CD14-positive monocyte (primary cell): ENCODE results near the gene EEIG1. TPM values are rescaled to one million over a fixed set of nuclear protein-coding genes. Genes with fewer than 3 reads are reported as not detected.

ENCODE experiments used
- DNase-seq, 3 donors: peaks; one replicate each; pipeline ENCODE4 v3.0.0-alpha.2; 2011 to 2022
- H2AFZ ChIP-seq: 2 replicates; pipeline ENCODE4 v1.6.0; 2012; ENCODE audit warnings: mild to moderate bottlenecking, low read depth, low read length, inconsistent platforms; ENCODE audit not compliant: insufficient read depth, poor library complexity, severe bottlenecking
- H3K27ac ChIP-seq, 2 donors: 1 replicate in 1 of 2; 2 replicates in 1 of 2; pipeline ENCODE4 v1.5.1; 2012 to 2013; ENCODE audit warnings: low read length in 2 of 2, control low read depth in 1 of 2, inconsistent platforms in 1 of 2, low read depth in 1 of 2, mild to moderate bottlenecking in 1 of 2
- H3K27me3 ChIP-seq, 2 donors: one replicate each; pipeline versions ENCODE4 v1.6.0 to v1.6.1; 2011 to 2013; ENCODE audit warnings: low read length in 2 of 2; ENCODE audit not compliant: control insufficient read depth in 2 of 2, insufficient read depth in 2 of 2
- H3K36me3 ChIP-seq, 2 donors: replicated peaks in 1 of 2; 1 replicate in 1 of 2; 2 replicates in 1 of 2; pipeline versions ENCODE4 v1.5.1 to v1.6.1; 2012 to 2013; ENCODE audit warnings: low read length in 2 of 2, control low read depth in 1 of 2, inconsistent platforms in 1 of 2, mild to moderate bottlenecking in 1 of 2; ENCODE audit not compliant: insufficient read depth in 2 of 2, control insufficient read depth in 1 of 2
- H3K4me1 ChIP-seq, 2 donors: 1 replicate in 1 of 2; 2 replicates in 1 of 2; pipeline versions ENCODE4 v1.5.1 to v1.6.1; 2012 to 2013; ENCODE audit warnings: low read length in 2 of 2, control low read depth in 1 of 2, inconsistent platforms in 1 of 2, mild to moderate bottlenecking in 1 of 2, moderate library complexity in 1 of 2; ENCODE audit not compliant: insufficient read depth in 2 of 2, control insufficient read depth in 1 of 2
- H3K4me2 ChIP-seq: replicated peaks from 2 replicates; pipeline ENCODE3; 2012; ENCODE audit warnings: low read length, moderate library complexity, mild to moderate bottlenecking; ENCODE audit not compliant: poor library complexity, severe bottlenecking; ENCODE audit errors: extremely low read depth
- H3K4me3 ChIP-seq, 3 experiments: fragments of 200-600 bp in 1 of 3; sonication (generic) in 1 of 3; replicated peaks in 1 of 3; 1 replicate in 2 of 3; 2 replicates in 1 of 3; pipeline ENCODE4 v1.5.1; 2011 to 2013; ENCODE audit warnings: low read length in 3 of 3, mild to moderate bottlenecking in 3 of 3, control low read depth in 2 of 3, low read depth in 2 of 3, inconsistent platforms in 1 of 3, moderate library complexity in 1 of 3
- H3K79me2 ChIP-seq: 2 replicates; pipeline ENCODE4 v1.6.0; 2012; ENCODE audit warnings: mild to moderate bottlenecking, control low read depth, inconsistent platforms, low read length, moderate library complexity; ENCODE audit not compliant: insufficient read depth
- H3K9ac ChIP-seq: 2 replicates; pipeline ENCODE4 v1.6.0; 2017; ENCODE audit warnings: low read length, mild to moderate bottlenecking; ENCODE audit not compliant: insufficient read depth, poor library complexity, severe bottlenecking
- H3K9me3 ChIP-seq, 2 donors: replicated peaks in 1 of 2; 1 replicate in 1 of 2; 2 replicates in 1 of 2; pipeline versions ENCODE4 v1.5.1 to v1.6.1; 2012 to 2013; ENCODE audit warnings: low read length in 2 of 2, control low read depth in 1 of 2; ENCODE audit not compliant: control insufficient read depth in 1 of 2, insufficient read depth in 1 of 2
- H4K20me1 ChIP-seq: 2 replicates; pipeline ENCODE4 v1.6.0; 2012; ENCODE audit warnings: mild to moderate bottlenecking, low read length, control low read depth, moderate library complexity; ENCODE audit not compliant: insufficient read depth
- H3K27ac Mint-ChIP-seq, 7 donors: one replicate each; pipeline ENCODE4 v1.8.0; 2020; ENCODE audit warnings: mild to moderate bottlenecking in 7 of 7, mixed read lengths in 7 of 7, moderate library complexity in 6 of 7, inconsistent platforms in 2 of 7
- H3K27me3 Mint-ChIP-seq, 3 donors: one replicate each; pipeline ENCODE4 v1.8.0; 2021 to 2022; ENCODE audit warnings: low read depth in 3 of 3, mild to moderate bottlenecking in 3 of 3, mixed read lengths in 3 of 3, moderate library complexity in 3 of 3, inconsistent platforms in 1 of 3
- H3K36me3 Mint-ChIP-seq, 2 donors: one replicate each; pipeline ENCODE4 v1.8.0; 2020; ENCODE audit warnings: mixed read lengths in 2 of 2, inconsistent platforms in 1 of 2, mild to moderate bottlenecking in 1 of 2
- H3K4me1 Mint-ChIP-seq: one replicate; pipeline ENCODE4 v1.8.0; 2020; ENCODE audit warnings: mild to moderate bottlenecking, mixed read lengths
- H3K4me3 Mint-ChIP-seq, 2 donors: one replicate each; pipeline ENCODE4 v1.8.0; 2020; ENCODE audit warnings: mild to moderate bottlenecking in 2 of 2, mixed read lengths in 2 of 2, moderate library complexity in 1 of 2
- H3K9me3 Mint-ChIP-seq, 7 donors: one replicate each; pipeline ENCODE4 v1.8.0; 2020 to 2022; ENCODE audit warnings: mixed read lengths in 7 of 7, mild to moderate bottlenecking in 6 of 7, moderate library complexity in 6 of 7, inconsistent platforms in 2 of 7
- whole genome bisulfite sequencing: methylation state at CpG from one replicate; pipeline ENCODE4 v1.1.5; 2013; ENCODE audit warnings: missing lambda C conversion rate; ENCODE audit not compliant: insufficient coverage; 5-methylcytosine and 5-hydroxymethylcytosine counted together
- intact Hi-C, 2 donors: fragments of 100-400 bp; cut with micrococcal nuclease; formaldehyde crosslinking; loops; one replicate each; pipeline versions ENCODE4 v1.15.0 to v1.15.1; 2023
- polyA plus RNA-seq, 3 donors: library from polyadenylated mRNA; depleted of rRNA in 1 of 3; unstranded in 2 of 3; stranded (reverse) in 1 of 3; fragments of 300-500 nt in 2 of 3; fragments of >200 nt in 1 of 3; fragmentation: Illumina TruSeq in 2 of 3; gene quantifications; 1 replicate in 2 of 3; 2 replicates in 1 of 3; pipeline ENCODE4 v1.2.3, GENCODE V29; 2012 to 2021
- TF ChIP-seq, protein P1 (sequence below): fragments of 200-600 bp; IDR thresholded peaks from one replicate; pipeline ENCODE4 v1.8.0; 2022; ENCODE audit warnings: antibody characterized with exemption, mild to moderate bottlenecking

Gene EEIG1
- polyA plus RNA-seq, 3 donors, result 0.86 to 2.3 (median 2.1) TPM

DNA sequence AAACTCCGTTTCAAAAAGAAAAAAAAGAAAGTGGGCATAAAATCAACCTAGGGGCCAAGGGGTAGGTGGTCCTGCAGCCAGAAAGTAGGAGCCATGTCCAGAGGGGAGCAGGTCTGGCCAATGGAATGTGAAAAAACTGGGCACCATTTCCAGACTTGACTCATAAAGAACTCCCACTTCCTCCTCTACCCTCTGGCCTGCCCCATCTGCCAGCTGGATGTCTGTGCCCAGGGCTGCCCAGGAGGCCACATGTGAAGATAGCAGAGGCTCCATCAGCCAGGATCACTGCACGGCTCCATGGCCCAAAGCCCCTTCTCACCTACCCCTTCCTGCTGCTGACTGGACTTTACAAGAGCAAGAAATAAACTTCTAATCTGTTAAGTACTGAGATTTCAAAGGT lies 42.1 kb upstream of the EEIG1 start:
- Histone ChIP-seq H2AFZ (no peak overlapping the region), H3K27ac (no peak overlapping the region), H3K36me3 (no peaks in the 10 kb centered on the region), H3K9ac (no peak overlapping the region), H3K4me2 (no peak overlapping the region), H3K4me3 (no peak overlapping the region), H3K9me3 (no peaks in the 10 kb centered on the region), H3K79me2 (no peaks in the 10 kb centered on the region), H3K27me3 (no peaks in the 10 kb centered on the region), H3K4me1 (peaks cover 24 to 27% of the 10 kb centered on the region in 2 donors), H4K20me1 (no peaks in the 10 kb centered on the region)
- WGBS, result 33% methylated on average over 1 of the region's 2 CpGs
- intact Hi-C loops, result no loop called here
- H3K4me1 Mint-ChIP-seq, result peaks cover 41% of the 10 kb centered on the region
- peak in 1 of 3 donors; percentile 26 for DNase-seq
- TF ChIP-seq, protein P1, sequence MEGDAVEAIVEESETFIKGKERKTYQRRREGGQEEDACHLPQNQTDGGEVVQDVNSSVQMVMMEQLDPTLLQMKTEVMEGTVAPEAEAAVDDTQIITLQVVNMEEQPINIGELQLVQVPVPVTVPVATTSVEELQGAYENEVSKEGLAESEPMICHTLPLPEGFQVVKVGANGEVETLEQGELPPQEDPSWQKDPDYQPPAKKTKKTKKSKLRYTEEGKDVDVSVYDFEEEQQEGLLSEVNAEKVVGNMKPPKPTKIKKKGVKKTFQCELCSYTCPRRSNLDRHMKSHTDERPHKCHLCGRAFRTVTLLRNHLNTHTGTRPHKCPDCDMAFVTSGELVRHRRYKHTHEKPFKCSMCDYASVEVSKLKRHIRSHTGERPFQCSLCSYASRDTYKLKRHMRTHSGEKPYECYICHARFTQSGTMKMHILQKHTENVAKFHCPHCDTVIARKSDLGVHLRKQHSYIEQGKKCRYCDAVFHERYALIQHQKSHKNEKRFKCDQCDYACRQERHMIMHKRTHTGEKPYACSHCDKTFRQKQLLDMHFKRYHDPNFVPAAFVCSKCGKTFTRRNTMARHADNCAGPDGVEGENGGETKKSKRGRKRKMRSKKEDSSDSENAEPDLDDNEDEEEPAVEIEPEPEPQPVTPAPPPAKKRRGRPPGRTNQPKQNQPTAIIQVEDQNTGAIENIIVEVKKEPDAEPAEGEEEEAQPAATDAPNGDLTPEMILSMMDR, result no peak
- H3K4me3 Mint-ChIP-seq, result no peak overlapping the region
- H3K27ac Mint-ChIP-seq, result no peak overlapping the region
- H3K9me3 Mint-ChIP-seq, result no peaks in the 10 kb centered on the region
- H3K36me3 Mint-ChIP-seq, result no peaks in the 10 kb centered on the region
- peaks cover 2 to 5% (median 3%) of the 10 kb centered on the region in 3 donors for H3K27me3 Mint-ChIP-seq

- H3K4me3 Mint-ChIP-seq, result no peak overlapping the region
- Histone ChIP-seq H3K36me3 (no peaks in the 10 kb centered on the region), H3K9me3 (no peaks in the 10 kb centered on the region), H3K4me3 (no peak overlapping the region), H3K4me2 (no peak overlapping the region), H4K20me1 (no peaks in the 10 kb centered on the region), H3K9ac (no peak overlapping the region), H3K27me3 (no peaks in the 10 kb centered on the region), H3K4me1 (peaks cover 6 to 9% of the 10 kb centered on the region in 2 donors), H3K79me2 (no peaks in the 10 kb centered on the region), H3K27ac (no peak overlapping the region), H2AFZ (no peak overlapping the region)
- H3K27ac Mint-ChIP-seq, result no peak overlapping the region
- TF ChIP-seq, protein P1, result no peak
- peaks cover 23% of the 10 kb centered on the region for H3K4me1 Mint-ChIP-seq
- 78% methylated on average over 1 of the region's 1 CpG for WGBS
- intact Hi-C loops, result no loop called here
- H3K9me3 Mint-ChIP-seq, result no peaks in the 10 kb centered on the region
- no peaks in the 10 kb centered on the region for H3K36me3 Mint-ChIP-seq
- peaks cover 1 to 5% (median 3%) of the 10 kb centered on the region in 3 donors for H3K27me3 Mint-ChIP-seq
- no peak for DNase-seq
These were observed 40.3 kb upstream of the EEIG1 start for GRCh38 chr9:128021098-128021497.
